AG09309 (cell line): Measurements from ENCODE around the gene ABCC9.
"Not testable (repeated sequence)": the region's sequence is repeated elsewhere in the genome, so short reads cannot be mapped to it uniquely, and the experiment has no call there.

Experiments used
- DNase-seq: peaks from one replicate; pipeline ENCODE4 v3.0.0-alpha.2; 2010; ENCODE audit warnings: low read depth
- H3K4me3 ChIP-seq: 2 replicates; pipeline ENCODE4 v1.5.1; 2011; ENCODE audit warnings: mild to moderate bottlenecking, low read depth, low read length, moderate library complexity; ENCODE audit not compliant: control insufficient read depth
- TF ChIP-seq, protein P1 (sequence below): IDR thresholded peaks from 2 replicates; pipeline ENCODE4 v1.5.1; 2011; ENCODE audit warnings: mild to moderate bottlenecking, low read depth, low read length, inconsistent platforms; ENCODE audit not compliant: insufficient read depth, control insufficient read depth; ENCODE audit errors: missing control alignments

ABCC9 gene

DNA sequence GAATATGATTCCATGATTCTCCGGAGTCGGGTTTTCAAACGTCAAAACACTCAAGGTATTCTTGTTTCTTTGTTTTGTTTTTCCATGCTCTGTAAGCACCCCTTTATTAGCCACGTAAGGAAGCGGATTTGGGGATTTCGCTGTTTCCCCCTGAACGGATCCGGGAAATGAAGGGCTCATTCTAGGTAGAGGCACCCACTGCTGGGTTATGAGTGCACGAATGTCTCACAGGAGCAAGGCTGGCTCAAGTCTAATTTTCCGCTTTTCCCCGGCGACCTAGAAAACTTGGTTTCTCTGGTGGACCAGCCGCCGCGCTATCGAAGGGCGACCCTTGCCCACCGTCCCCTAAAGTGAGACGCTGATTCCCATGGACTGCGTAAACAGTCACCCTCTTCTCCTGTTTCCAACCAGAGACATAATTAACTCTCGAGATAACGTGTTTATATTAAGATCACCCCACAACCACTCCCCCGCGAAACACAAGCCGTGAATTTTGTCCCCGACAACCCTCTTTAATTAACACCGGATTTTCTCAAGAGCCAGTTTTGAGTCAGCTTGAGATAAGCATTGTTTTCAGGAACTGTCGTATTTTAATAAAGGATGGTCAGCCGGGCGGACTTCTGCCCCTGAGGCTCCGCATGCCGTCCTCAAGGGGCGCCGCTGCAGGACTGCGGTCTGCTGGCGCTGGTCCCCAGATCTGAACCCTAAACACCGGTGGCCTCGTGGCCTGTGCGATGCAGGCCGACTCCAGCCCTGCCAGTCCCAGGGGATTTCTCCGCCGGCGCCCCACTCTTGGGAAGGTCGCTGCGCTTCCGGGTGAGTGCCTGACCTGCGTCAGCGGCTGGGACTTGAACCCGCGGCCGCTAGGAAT lies 515 bp upstream of the ABCC9 start:
- H3K4me3 ChIP-seq: peak overlapping the region; percentile 69
- no peak for DNase-seq
- TF ChIP-seq, protein P1, sequence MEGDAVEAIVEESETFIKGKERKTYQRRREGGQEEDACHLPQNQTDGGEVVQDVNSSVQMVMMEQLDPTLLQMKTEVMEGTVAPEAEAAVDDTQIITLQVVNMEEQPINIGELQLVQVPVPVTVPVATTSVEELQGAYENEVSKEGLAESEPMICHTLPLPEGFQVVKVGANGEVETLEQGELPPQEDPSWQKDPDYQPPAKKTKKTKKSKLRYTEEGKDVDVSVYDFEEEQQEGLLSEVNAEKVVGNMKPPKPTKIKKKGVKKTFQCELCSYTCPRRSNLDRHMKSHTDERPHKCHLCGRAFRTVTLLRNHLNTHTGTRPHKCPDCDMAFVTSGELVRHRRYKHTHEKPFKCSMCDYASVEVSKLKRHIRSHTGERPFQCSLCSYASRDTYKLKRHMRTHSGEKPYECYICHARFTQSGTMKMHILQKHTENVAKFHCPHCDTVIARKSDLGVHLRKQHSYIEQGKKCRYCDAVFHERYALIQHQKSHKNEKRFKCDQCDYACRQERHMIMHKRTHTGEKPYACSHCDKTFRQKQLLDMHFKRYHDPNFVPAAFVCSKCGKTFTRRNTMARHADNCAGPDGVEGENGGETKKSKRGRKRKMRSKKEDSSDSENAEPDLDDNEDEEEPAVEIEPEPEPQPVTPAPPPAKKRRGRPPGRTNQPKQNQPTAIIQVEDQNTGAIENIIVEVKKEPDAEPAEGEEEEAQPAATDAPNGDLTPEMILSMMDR: peak; percentile 73

DNA sequence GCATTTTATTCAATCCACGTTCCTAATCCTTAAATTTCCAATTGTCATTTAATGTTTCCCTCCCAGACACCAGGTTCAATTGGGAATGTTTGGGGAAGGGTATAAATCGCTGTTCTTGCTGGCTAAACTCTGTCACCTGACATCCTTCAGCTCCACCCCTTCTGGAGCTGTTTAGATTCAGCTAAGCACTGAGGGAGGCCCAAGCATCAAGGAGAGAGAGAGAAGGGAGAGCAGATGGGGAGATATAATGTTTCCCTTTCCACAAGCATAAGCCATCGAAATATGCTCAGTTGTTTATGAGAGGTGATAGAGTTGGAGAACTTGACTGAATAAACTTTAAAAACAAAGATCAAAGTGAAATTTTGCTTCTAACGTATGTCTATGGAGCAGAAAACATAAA lies 1.8 kb downstream of the ABCC9 start:
- no peak for DNase-seq
- TF ChIP-seq, protein P1: no peak
- no peak overlapping the region for H3K4me3 ChIP-seq

GRCh38 chr12:21938879-21939278 lies 2.3 kb downstream of the ABCC9 start:
- TF ChIP-seq, protein P1: no peak
- DNase-seq: no peak
- H3K4me3 ChIP-seq: no peak overlapping the region

DNA sequence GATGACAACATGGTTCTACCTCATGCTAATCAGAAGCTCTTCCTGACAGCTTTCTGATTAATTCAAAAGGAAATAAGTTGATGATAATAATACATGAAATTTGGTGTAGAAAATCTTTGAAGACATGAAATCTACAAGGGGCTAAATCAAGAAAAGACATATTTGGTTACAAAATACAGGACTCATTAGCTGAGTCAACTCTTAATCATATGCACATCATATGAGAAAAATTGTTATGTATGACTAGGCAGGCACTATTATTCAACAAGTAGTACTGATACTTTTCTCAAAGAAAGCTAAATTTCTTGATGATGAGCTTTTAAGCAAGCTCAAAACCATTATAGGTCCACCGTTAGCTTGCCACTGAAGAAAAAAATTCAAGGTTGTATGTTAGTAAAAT lies 7.1 kb downstream of the ABCC9 start:
- H3K4me3 ChIP-seq: no peak overlapping the region
- TF ChIP-seq, protein P1: no peak
- no peak for DNase-seq

DNA sequence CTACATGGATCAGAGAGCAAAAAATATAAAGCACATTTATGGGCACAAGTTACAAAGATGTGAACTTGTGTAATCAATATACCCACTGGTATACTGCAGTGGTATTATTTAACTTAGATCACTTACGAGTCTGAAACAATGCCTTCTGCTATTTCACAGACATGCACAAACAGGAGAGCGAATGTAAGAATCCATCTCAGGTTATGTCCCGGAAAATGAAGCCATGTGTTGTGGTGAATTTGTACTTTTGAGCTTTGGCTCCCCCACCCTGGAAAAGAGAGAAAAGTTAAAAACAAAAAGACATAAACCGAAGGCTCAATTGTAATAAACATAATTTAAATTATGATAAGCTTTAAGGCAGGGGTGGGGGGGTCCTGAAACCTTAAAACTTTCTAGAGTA lies 7.6 kb downstream of the ABCC9 start:
- TF ChIP-seq, protein P1: no peak
- no peak for DNase-seq
- no peak overlapping the region for H3K4me3 ChIP-seq

DNA sequence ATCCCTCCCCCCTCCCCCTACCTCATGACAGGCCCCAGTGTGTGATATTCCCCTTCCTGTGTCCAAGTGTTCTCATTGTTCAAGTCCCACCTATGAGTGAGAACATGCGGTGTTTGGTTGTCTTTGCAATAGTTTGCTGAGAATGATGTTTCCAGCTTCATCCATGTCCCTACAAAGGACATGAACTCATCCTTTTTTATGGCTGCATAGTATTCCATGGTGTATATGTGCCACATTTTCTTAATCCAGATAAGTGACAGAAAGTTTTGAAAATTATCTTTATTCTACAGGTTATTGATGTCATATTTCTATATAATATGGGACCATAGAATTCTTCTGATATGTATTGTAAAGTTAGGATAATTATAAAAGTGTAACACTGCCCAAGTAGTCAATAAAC lies 11.3 kb downstream of the ABCC9 start:
- not testable (repeated sequence) for H3K4me3 ChIP-seq, DNase-seq

GRCh38 chr12:21925296-21925913 lies 15.8 kb downstream of the ABCC9 start:
- H3K4me3 ChIP-seq: no peak overlapping the region
- TF ChIP-seq, protein P1: no peak
- DNase-seq: no peak
